Stimulated activated CD8-positive, alpha-beta memory T cell treated with anti-CD3 and anti-CD28 coated beads, Interleukin-15, amount 100 ng/mL, for 24 hours (primary cell): ENCODE measurements around the gene CPNE5.

ENCODE experiments used
- DNase-seq: peaks from one replicate; pipeline ENCODE4 v3.0.0-alpha.2; 2020; ENCODE audit warnings: low read depth

Gene CPNE5

DNA sequence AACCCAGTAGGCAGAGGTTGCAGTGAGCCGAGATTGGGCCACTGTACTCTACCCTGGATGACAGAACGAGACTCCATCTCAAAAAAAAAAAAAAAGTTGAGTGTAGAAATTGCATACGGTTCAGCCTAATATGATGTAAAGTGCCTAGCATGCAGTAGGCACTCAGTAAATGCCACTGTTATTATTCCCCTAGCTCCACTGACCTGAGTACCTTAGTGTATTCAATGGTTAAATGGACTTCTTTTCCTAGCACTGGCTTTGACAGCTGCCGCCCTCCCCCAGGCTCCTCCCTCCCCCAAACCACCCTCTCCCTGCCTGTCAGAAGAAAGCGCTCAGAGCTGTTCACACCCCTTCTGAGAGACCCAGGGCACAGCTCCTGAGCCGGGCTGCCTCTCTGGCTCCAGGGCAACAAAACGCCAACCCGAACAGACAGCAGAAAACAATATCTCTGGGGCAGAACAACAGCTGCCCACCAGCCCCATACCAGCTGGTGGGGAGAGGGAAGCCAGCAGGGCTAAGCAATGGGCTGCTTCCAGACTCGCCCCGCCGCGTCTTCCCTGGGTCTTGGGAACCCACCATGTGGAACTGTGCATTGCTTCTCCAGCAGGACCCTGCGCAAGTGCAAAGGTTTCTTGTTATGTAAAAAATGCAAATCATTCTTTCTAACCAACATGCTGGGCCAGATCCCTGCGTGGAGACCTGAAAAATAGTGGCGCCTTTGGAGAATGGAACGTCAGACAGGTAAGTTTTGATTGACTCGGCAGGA lies 4.5 kb downstream of the CPNE5 start:
- DNase-seq: no peak

DNA sequence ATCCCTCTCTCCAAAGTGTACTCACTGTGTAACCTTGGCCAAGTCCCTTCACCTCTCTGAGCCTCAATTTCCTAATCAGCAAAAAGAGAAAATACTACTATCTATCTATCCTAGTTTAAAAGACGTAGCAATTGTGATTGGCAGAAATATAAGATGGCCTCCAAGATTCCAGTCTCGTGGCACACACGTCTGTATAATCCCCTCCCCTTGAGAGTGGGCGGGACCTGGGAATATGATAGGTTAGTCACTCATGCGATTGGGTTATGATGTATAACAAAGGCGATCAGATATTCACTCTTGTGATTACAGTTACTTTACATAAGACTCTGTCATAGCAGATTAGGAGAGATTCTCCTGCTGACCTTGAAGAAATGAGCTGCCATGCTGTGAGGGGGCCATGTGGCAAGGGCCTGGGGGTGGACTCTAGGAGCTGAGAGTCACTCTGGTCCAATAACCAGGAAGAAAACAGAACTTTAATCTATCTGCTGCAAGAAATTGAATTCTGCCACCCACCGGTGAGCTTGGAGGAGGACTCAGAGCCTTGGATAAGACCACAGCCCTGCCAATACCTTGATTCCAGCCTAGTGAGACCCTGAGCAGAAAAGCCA lies 6.0 kb downstream of the CPNE5 start:
- DNase-seq: no peak

DNA sequence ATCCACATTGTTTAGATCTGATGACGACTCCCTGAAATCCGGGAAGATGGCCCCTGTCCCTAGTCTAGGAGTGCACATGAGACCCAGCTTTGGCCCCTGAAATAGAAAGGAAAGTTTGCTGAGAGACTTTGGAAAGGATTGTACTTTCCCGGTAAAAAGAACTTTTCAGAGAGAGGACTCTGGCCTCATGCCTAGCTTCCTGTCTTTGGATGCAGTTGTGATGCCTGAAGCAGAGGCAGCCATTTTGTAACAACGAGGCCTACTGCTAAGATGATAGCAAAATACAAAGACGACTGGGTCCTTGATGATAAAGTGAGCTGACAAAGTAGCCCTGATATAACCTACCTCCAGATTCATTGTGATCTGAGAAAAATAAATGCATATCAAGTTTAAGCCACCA lies 6.9 kb downstream of the CPNE5 start:
- DNase-seq: no peak

DNA sequence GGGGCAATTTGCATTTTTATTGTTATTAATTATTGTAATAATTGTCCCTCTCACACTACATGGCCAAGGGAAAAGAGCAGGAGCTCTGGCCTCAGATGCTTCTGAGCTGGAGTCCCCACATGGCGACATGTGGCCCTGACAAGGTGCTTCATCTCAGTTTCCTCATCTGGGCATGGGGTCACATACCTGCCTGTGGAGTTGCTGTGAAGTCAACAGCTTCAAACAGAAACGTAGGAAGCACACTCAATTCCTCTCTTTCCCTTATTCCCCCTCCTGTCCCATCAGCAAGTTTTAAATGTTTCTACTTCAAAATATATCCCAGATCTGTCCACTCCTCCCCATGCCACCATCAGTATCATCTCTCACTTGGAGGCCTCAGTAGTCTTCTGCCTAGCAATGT lies 8.7 kb downstream of the CPNE5 start:
- DNase-seq: no peak

DNA sequence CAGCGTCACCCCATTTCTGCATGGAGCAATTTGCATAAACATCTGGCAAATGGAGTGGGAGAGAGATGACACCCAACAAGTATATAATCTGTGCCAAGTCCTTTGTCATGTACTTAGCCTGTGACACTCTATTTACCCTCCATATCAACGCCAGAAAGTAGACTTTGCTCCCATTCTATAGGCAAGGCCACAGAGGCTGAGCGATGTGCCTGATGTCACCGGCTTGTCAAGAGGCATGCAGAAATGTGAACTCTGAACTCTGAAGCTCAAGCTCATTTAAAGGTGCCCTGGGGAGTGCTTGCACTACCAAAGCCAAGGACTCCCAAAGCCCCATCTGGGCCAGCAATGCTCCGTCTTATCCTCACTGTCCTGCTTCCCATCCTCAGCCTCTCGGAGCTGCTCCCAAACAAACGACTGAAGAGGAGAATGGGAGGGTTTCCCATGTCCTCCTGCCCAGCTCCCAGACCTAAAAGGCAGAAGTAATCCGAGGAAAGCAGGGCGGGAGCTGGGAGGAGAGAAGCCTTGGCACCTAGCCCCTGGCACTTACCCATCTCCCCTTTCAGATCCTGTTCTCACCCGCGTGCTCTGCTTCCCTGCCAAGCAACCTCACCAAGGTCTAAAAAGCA lies 9.2 kb downstream of the CPNE5 start:
- DNase-seq: no peak

DNA sequence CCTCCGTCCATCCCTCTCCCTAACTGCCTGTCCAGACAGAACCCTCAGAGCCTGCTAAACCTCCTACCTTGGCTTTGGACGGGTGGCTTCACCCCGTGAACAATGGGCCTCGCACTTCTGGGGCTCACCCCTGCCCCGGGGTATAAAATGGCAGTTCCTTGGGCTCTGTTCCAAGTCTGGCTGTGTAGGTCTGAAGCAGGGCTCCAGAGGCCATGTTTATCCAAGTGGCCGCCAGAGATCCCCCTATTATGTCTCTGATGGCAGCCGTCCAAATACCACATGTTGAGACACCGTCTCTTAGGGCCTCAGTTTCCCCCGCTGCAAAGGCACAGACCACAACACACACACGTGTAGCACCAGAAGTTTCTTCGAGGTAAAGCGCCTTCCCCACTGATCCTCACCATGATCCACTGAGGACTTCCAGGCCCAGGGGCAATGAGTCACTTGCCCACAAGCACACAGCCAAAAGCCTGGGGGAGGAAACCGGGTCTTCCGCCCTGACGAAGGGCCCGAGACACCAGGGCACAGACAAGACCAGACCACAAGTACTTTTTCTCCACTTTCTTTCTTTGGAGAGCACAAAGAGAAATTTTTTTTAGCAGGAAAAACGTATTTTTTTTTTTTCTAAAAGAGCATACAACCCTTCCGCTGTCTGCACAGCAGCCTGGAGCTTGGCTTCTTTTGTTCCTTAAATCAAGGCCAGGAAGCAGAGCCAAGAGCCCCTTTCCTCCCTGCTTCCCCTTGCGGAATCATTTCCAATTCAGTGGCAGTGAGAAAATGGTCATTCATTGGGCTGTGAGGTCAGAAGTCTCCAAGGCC lies 11.8 kb downstream of the CPNE5 start:
- no peak for DNase-seq

DNA sequence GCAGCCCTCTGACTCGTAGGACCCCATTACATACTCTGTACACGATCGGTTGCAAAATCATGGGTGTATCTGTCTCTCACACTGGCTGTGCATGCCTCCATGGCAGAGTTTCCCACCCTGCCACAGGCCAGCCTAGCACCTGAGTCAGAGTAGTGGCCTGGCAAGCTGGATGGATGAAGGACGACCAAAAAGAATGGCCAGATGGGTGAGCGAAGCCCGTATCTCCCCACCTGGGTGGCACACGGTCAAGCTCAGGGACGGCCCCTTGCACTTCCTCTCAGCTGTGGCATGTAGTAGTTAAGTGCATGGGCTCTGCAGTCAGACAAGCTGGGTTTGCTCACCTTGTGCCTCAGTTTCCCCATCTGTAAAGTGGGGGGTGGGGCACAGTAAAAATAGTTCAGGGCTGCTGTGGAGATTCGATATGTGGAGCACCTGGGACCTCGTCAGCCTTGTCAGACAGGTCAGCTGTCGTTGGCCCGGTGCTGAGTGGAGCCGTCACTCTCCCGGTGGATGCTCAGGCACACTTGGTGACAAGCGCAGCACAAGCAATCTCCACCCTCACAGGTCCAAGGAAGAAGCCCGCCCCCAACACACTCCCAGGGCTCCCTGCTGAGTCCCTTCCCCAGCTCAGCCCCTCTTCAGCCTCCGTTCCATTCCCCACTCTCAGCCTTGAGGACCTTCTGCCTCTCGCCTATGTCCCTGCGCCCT lies 12.6 kb downstream of the CPNE5 start:
- DNase-seq: no peak

DNA sequence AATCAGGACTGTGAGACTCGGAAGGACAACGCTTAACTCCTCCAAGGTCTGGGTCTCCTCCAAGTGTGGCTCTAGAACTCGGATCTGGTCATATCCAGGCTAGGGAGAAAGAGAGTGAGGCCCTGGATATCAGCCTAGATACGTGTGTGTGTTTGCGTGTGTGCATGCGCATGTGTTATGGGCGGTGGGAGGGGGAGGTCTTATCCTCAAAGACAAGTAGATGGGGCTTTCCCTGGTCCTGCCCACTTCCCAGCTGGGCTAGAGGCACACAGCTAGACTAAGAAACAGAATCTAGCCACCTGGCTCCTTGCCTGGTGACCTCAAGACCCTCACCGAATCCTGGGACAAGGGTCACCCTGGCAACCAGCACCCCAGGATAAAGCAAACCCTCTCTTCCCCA lies 13.2 kb downstream of the CPNE5 start:
- DNase-seq: no peak

DNA sequence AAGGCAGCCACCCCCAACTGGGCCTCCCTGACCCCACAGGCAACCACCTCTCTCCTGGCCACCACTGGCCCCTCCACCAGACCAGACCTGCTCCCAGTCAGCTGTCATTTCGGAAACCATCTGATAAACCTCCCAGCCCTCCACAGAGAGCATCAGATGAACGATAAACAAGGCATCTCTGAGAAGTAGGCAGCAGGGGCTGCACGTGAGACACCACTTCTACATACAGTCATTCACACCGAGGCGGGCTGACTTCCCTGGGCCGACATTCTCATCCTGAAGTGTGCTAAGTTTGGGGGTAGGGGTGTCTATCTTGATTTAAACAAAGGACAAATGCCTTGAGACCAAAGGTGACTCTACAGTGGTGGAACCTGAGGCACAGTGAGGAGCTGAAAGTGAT lies 13.8 kb downstream of the CPNE5 start:
- DNase-seq: no peak

DNA sequence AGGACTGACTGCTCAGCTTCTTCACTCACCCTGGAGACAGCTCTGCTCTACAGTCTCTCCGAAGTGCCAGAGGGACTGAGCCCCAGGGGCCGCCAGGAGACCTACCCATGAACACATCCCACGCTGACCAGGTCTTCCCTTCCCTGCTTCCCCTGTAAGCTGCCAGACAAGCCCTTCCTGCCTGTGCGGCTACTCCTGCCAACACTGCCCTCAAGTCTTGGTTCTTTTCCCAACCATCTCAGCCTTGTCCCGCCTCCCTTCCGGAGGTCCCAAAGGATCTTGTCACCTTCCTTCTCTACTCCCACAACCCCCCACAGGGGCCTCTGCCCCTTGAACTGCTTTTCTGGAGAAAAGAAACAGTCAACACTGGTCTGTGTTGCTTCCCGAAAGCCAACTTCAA lies 15.0 kb downstream of the CPNE5 start:
- no peak for DNase-seq

DNA sequence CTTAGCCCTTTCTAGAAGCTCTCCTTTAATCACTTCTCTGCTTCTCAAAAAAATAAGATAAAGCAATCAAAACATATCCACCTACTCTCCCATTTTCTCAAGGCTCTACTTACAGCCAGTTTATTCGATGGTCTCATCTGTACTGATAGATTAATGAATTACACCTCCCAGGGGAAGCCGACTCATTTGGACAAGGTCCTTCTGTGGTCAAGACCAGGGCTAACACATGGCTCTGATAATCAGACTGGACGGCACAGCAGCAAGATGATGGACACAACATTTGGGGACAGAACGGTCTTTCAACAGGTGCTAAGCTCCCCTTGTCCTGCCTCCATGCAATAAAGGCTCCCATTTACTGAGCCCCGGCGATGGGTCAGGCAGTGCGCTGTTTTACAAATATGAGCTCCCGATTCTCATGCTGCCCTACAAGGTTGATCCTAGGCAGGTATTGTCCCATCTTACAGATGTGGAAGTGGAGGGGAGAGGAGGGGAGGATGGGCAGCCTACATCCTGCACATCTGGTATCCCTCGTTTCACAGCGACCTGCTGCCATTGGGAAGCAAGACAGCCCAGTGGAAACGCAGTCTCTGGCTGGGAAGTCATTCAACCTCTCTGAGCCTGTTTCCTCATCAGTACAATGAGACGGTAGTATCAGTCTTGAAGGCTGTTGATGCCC lies 15.7 kb downstream of the CPNE5 start:
- DNase-seq: no peak

DNA sequence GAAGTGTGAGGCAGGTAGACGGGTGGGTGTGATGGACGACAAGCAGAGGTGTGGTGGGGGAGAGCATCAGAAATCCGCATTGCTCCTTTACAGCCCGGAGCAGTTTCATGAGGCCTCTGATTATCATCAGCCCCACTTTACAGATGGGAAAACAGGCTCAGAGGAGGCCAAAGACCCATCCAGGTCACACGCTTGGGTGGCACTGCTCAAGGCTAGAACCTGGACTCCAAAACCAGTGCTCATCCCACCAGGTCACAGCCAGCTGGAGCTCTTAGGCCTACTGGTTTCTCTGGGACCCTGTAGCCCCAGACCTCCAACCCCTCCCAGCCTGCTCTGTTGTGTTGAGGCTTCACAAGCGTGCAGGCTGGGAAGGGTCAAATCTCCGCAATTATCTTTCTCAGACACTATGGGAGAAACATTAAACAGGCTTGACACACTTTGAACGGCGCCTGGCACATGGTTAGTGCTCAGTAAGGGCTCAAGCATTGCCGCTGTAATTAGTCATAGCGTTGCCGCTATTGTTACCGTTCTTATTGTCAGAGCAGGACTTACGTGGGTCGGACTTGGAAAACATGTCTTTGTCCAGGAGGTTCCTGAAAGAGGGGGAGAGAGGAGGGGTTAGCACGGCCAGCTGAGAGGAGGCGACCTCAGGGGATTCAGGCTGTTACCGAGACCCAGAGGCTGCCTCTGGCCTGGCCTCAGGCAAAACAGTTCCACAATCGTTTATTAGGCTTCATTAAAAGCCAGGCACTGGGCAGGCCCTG lies 16.6 kb downstream of the CPNE5 start:
- no peak for DNase-seq

DNA sequence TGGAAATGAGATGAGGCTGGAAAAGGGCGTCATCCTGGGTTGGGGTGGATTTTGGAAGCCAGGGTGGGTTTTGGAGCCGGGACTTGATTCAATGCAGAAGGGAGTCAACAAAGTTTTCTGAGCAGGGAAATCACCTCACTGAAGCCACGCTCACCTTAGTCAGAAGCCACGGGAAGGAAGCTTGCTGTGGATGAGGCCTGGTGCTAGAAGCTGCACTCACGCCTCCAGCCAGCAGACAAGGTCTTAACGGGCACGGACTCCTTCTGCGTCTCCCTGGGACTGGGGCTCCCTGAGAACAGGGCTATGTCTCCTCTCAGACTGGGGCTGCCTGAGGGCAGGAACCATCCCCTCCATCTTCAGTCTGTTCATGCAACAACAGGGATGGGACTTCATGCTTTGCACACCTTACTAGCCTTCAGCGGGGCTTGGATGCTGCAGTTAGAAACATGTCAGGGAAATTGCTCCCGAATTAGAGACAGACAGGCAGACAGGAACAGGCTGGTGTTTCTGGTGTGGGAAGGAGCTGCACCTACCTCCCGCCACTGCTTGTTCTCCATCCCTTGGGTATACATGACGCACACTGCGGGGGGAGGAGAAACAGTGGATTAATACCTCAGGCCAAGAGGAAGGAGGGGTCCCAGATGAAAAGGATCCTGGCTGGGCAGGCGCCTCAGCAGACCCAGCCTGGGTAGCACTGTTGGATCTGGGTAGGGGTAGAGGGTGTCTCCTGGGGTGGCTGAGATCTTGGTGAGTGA lies 17.5 kb downstream of the CPNE5 start:
- no peak for DNase-seq

DNA sequence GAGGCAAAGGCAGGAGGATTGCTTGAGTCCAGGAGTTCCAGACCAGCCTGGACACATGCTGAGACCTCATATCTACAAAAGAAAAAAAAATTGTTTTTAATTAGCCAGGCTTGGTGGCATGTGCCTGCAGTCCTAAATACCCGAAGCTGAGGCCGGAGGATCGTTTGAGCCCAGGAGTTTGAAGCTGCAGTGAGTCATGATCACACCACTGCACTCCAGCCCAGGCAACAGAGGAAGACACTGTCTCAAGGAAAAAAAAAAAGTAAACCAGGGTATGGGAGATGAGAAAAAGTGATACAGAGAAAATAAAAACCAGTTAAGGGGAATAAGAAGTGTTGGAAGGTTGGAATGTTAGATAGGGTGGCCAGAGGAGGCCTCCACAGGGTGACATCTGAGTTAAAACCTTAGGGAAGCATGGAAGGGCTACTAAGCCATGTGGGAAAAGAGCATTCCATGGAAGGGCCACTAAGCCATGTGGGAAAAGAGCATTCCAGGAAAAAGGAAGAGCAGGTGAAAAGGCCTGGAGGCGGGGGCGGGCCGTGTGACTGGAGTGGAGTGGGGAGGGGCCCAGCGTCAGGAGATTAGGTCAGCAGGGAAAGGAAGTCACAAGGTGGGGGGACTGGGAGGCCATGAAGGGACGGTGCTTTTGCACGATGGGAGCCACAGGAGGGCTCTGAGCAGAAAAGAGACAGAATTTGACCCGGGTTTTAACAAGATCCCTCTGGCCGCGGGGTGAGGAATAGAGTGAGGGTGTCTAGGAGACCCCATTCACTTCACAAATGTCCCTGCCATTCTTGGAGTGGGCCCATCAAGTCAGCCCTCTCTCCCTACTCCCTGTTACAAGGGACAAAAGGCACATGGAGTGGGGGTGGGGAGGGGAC lies 18.3 kb downstream of the CPNE5 start:
- DNase-seq: no peak

DNA sequence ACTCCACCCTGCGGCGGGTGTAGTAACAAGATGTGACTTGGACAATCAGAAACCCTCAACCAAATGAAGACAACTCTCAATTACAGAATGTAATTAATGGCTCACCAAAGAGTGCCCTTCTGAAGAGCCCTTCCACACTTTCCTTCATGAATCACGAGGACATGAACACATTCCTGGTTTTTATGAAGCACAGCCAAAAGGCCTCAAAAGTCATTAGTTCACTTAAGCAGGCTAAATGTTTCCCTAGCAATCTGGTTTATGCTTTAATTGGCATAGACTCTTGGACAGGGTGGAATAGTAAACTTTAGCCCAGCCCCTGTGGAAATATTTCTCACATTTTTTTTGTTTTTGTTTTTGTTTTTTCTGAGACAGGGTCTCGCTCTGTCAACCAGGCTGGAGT lies 20.5 kb downstream of the CPNE5 start:
- no peak for DNase-seq

DNA sequence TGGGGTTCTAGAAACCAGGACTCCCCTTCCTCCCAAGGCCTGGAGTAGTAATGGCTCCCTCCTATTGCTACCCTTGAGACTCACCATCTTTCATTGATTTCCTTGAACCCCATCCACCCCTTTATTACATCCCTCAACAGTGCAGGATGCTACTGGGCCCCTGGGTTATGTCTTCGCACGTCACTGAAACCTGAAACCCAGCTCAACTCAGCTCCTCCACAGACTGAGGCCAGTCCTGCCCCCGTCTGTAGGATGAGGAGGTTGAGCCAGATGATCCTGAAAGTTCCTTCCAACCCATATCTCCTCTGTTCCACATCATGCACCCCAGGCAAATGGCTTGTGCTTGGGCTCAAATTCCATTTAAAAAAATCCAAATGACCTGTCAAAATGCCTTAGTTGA lies 21.4 kb downstream of the CPNE5 start:
- no peak for DNase-seq

DNA sequence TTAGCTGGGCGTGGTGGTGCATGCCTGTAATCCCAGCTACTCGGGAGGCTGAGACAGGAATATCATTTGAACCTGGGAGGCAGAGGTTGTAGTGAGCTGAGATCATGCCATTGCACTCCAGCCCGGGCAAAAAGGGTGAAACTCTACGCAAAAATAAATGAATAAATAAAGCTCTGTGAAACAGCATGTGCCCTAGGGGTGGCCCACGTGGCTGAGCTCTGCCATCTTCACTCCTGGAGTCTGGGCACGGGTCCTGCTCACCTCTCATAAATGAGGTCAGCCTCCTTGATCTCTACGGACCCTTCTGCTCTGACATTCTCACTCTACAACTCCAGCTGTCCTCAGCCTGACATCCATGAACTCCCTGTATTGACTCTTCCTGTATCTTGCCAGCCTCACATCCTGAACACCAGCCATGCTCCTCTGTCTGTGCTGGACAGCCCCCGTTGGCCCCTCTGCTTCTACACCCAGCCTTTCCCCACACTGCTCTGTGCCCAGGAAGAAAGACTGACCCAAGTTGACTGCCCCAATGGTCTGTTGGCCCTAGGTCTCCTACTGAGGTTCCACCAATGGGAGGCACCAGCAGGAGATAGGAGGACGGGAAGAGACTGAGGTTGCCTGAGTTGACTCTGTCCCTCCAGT lies 21.9 kb downstream of the CPNE5 start:
- no peak for DNase-seq

DNA sequence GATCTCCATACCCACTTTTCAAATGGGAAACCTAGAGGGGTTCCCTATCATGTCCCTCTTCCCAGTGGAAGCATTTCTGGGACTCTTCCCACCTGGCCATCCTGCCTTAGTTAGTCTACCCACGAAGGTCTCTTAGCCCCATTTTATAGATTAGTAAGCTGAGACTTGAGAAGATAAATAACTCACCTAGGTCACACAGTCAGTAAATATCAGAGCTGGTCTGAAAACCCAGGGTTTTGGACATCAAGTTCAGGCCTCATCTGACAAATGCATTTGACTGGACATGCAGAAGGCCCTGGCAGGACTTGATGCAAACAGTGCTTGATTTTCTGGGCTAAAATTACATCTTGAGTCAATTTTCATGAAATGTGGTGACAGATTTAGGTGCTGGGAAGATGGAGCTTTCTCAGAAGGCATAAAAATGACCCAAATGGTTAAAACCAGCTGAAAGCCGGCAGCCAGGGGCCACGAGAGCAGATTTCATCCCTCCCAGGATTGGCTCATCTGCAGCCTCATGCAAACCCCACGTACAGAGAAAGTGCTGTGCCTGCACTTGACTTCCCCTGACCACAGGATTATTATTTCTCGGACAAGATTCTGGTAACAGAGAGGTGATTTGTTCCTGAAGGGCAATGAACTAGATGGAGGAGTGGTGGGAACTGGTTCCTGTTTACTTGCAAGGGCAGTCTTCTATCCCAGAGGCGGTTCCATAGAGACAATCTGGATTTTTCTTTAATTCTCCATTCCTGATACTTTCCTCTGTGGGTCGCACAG lies 23.1 kb downstream of the CPNE5 start:
- DNase-seq: no peak
